ENCODE results near the gene CA11. TPM values are rescaled to one million over a fixed set of nuclear protein-coding genes. Genes with fewer than 3 reads are reported as not detected.
"Not testable (repeated sequence)": the region's sequence is repeated elsewhere in the genome, so short reads cannot be mapped to it uniquely, and the experiment has no call there.

CA11 gene
- total RNA-seq, 2 donors from 2014 or later, result 2.9 TPM; not detected in 1

- Histone ChIP-seq H3K36me3 (replicated peaks in 1 of 2; ENCODE audit: insufficient read depth in 1 of 2, low read depth in 2 of 2) (no peaks in the 10 kb centered on the region), H3K27ac (no peak overlapping the region), H3K9me3 (no peaks in the 10 kb centered on the region), H3K4me3 (no peak overlapping the region), H3K27me3 (no peaks in the 10 kb centered on the region), H3K4me1 (peaks cover 15% of the 10 kb centered on the region)
- ATAC-seq (no peak), DNase-seq (no peak)
- TF ChIP-seq, protein P1, sequence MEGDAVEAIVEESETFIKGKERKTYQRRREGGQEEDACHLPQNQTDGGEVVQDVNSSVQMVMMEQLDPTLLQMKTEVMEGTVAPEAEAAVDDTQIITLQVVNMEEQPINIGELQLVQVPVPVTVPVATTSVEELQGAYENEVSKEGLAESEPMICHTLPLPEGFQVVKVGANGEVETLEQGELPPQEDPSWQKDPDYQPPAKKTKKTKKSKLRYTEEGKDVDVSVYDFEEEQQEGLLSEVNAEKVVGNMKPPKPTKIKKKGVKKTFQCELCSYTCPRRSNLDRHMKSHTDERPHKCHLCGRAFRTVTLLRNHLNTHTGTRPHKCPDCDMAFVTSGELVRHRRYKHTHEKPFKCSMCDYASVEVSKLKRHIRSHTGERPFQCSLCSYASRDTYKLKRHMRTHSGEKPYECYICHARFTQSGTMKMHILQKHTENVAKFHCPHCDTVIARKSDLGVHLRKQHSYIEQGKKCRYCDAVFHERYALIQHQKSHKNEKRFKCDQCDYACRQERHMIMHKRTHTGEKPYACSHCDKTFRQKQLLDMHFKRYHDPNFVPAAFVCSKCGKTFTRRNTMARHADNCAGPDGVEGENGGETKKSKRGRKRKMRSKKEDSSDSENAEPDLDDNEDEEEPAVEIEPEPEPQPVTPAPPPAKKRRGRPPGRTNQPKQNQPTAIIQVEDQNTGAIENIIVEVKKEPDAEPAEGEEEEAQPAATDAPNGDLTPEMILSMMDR (IDR thresholded peaks at IDR 0.05), result no peak
- no peak for TF ChIP-seq POLR2A (IDR thresholded peaks at IDR 0.05)
- WGBS, 2 donors, result 86 to 91% methylated on average over 9 of the region's 9 CpGs
- intact Hi-C loops (cut with DNase I), result no loop called here
These were observed 39.6 kb upstream of the CA11 start for GRCh38 chr19:48685583-48685982.

- H3K4me1 ChIP-seq, result peaks cover 19% of the 10 kb centered on the region
- H3K27me3 ChIP-seq, result no peaks in the 10 kb centered on the region
- DNase-seq, result peak in 2 of 4 donors; percentile 25 to 38
- WGBS, 2 donors, result 73 to 88% methylated on average over 11 of the region's 11 CpGs
- ATAC-seq, result no peak
- no peak overlapping the region for H3K4me3 ChIP-seq
- no peaks in the 10 kb centered on the region for H3K36me3 ChIP-seq (replicated peaks in 1 of 2; ENCODE audit: insufficient read depth in 1 of 2, low read depth in 2 of 2)
- no peak for TF ChIP-seq POLR2A (IDR thresholded peaks at IDR 0.05)
- TF ChIP-seq, protein P1 (IDR thresholded peaks at IDR 0.05), result no peak
- no peak overlapping the region for H3K27ac ChIP-seq
- no peaks in the 10 kb centered on the region for H3K9me3 ChIP-seq
- intact Hi-C loops (cut with DNase I), result no loop called here
These were observed 37.4 kb upstream of the CA11 start for GRCh38 chr19:48683349-48683748.

DNA sequence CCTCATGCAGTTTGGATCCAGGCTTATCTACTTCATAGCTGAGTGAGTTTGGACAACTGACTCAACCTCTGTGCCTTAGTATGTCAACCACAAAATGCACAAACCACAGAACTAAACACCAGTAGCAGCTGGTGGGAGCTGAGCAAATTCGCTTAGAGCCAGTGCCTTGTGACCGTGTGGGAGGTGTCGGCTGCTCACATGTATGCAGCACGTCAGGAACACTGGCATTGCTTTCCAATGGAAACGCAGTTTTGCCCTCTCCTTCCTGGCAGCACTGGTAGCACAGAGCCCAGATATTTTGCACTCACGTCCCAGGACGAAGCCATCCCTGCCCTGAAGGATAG lies 35.1 kb upstream of the CA11 start:
- no peak for ATAC-seq
- intact Hi-C loops (cut with DNase I), result no loop called here
- no peak for TF ChIP-seq POLR2A (IDR thresholded peaks at IDR 0.05)
- TF ChIP-seq, protein P1 (IDR thresholded peaks at IDR 0.05), result no peak
- no peaks in the 10 kb centered on the region for H3K36me3 ChIP-seq (replicated peaks in 1 of 2; ENCODE audit: insufficient read depth in 1 of 2, low read depth in 2 of 2)
- WGBS, 2 donors, result 79 to 84% methylated on average over 7 of the region's 7 CpGs
- H3K9me3 ChIP-seq, result no peaks in the 10 kb centered on the region
- H3K27me3 ChIP-seq, result no peaks in the 10 kb centered on the region
- peak in 2 of 4 donors; percentile 41 to 52 for DNase-seq
- no peak overlapping the region for H3K27ac ChIP-seq
- H3K4me3 ChIP-seq, result no peak overlapping the region
- peaks cover 28% of the 10 kb centered on the region for H3K4me1 ChIP-seq

DNA sequence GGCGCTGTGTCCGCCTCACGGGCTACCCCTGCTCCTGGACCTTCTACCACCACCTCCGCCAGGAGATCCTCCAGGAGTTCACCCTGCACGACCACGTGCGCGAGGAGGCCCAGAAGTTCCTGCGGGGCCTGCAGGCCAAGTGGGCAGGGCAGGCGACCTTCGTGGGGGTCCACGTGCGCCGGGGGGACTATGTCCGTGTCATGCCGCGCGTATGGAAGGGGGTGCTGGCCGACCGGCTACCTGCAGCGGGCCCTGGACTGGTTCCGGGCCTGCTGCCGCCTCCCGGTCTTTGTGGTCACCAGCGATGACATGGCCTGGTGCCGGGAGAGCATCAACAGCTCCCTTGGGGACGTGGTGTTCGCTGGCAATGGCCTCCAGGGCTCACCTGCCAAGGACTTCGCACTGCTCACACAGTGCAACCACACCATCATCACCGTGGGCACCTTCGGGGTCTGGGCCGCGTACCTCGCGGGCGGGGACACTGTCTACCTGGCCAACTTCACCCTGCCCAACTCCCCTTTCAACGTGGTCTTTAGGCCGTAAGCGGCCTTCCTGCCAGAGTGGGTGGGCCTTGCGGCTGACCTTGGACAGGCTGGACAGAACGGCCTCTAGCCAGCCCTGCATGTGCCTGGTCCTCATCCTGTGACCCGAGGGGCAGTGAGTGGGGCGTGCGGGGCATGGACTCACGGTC lies 34.6 kb upstream of the CA11 start:
- TF ChIP-seq, protein P1 (IDR thresholded peaks at IDR 0.05), result no peak
- no peak for TF ChIP-seq POLR2A (IDR thresholded peaks at IDR 0.05)
- DNase-seq (no peak), ATAC-seq (no peak)
- no peak overlapping the region for H3K27ac ChIP-seq
- WGBS, 2 donors, result 90 to 100% methylated on average over 17 to 31 of the region's 45 CpGs
- H3K9me3 ChIP-seq, result no peaks in the 10 kb centered on the region
- H3K4me1 ChIP-seq, result peaks cover 31% of the 10 kb centered on the region
- no peaks in the 10 kb centered on the region for H3K27me3 ChIP-seq
- no peak overlapping the region for H3K4me3 ChIP-seq
- H3K36me3 ChIP-seq (replicated peaks in 1 of 2; ENCODE audit: insufficient read depth in 1 of 2, low read depth in 2 of 2), result no peaks in the 10 kb centered on the region
- intact Hi-C loops (cut with DNase I), result no loop called here

DNA sequence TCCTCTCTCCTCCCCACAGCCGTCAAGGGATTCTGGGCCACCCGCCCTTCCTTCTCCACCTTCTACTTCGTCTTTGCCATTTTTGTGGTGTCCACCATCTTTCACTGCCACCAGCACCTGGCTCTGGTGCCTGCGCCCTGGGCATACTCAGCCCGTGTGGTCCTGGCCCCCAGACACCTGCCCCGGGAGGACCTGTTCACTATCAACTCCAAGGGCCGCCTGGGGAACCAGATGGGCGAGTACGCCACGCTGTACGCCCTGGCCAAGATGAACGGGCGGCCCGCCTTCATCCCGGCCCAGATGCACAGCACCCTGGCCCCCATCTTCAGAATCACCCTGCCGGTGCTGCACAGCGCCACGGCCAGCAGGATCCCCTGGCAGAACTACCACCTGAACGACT lies 34.0 kb upstream of the CA11 start:
- not testable (repeated sequence) for ATAC-seq

More for the DNA sequence above, 34.0 kb upstream of the CA11 start:
- peaks cover 36% of the 10 kb centered on the region for H3K4me1 ChIP-seq
- H3K27me3 ChIP-seq; intact Hi-C loops (cut with DNase I); H3K36me3 ChIP-seq (replicated peaks in 1 of 2; ENCODE audit: insufficient read depth in 1 of 2, low read depth in 2 of 2); H3K4me3 ChIP-seq; H3K27ac ChIP-seq; H3K9me3 ChIP-seq; DNase-seq: not testable (repeated sequence)
- 91 to 97% methylated on average over 6 to 19 of the region's 19 CpGs for WGBS, 2 donors
